ENCODE results near the gene CAPN3. TPM values are rescaled to one million over a fixed set of nuclear protein-coding genes. Genes with fewer than 3 reads are reported as not detected.
A peak's percentile ranks its signal among the peaks of the same experiment; 100 is the strongest.

Gene CAPN3
- total RNA-seq, 2 donors from 2014 or later, result 8.7 to 10.6 TPM

DNA sequence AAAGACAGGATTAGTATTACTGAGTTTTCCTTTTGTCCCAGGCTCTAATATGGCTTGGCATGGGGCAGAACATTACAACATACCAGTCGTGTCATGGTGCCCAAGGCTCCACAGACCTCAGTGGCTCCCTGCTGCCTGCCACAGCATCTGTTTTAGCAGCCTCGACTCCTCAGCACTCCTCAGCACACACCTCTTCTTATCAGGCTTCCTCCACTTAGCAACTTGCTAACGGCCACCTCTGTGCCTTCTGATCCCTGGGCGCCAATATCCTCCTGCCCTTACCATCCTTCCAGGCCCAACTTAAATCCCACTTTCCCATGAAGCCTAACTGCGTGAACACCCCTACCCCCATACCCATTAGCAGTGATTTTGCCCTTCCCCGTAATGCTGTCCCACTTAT, 6.2 kb upstream of the CAPN3 start:
- ATAC-seq, result peak in 1 of 2 donors; percentile 17
- intact Hi-C loops (cut with DNase I), result no loop called here
- no peak for DNase-seq

DNA sequence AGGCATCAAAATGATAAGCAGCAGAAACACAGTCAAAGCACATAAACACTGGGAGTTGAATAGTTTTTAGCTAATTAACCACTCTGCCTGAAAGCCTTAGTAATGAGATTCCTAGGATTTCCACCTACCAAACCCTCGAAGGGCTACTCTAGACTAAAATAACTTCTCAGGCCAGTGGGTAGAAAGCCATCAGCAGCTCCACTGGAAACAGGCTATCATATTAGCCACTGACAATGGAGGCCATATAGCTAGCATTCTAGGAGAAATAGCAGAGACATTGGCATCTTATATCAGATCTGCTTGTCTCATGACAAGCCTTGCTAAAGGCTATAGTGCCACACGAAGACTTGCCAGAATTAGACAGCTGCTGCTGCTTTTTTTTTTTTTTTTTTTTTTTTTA, 4.5 kb upstream of the CAPN3 start:
- no peak for DNase-seq
- ATAC-seq, result no peak
- intact Hi-C loops (cut with DNase I), result no loop called here

DNA sequence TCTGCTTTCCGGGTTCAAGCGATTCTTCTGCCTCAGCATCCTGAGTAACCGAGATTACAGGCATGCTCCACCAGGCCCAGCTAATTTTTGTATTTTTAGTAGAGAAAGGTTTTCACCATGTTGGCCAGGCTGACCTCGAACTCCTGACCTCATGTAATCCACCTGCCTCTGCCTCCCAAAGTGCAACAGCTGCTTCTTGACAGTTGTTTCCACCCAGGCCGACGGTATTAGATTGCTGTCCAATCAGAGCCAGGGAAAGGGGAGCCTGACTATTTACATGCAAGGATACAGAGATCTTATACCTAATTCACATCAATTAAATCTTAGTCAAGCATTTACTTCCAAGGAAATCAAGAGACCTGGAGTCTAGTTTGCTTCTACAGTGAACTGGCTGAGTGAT, 4.0 kb upstream of the CAPN3 start:
- DNase-seq (no peak), ATAC-seq (no peak)
- intact Hi-C loops (cut with DNase I), result no loop called here

DNA sequence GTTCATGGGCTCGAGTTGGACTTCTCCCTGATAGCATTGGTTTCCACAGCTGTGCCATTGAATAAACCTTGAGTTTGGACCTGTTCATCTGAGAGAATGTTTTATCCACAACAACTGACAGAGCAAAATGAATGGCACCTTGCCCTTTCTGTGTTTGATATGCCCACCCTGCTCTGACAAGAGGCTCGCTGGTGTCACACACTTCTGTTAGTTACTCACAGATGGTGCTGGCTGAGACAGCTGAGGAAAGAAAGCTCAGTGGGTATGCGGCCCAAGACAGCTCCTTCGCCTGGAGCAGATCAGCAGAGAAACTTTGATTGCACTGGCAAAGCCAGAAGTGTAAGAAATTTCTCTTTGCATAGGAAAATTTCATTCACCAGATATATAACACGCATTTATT, 2.5 kb upstream of the CAPN3 start:
- DNase-seq (no peak), ATAC-seq (no peak)
- intact Hi-C loops (cut with DNase I), result no loop called here

DNA sequence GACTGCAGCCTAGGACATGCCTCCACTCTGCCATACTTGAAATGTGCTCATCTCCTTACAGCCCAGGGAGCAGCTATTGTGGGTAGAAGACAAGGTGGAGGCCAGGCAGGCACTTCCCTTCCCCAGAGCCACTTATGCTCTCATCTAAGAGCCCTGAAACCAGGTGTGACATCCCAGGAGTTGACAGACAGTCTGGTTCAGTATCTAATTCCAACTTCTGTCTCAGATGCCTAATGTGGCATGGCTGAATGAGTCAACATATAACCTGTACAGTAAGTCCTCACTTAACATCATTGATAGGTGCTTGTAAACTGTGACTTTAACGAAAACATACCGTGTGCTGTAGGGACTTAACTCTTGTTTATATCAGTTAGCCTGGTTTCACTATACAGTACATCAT, 1.2 kb upstream of the CAPN3 start:
- DNase-seq (no peak), ATAC-seq (no peak)
- intact Hi-C loops (cut with DNase I), result no loop called here

DNA sequence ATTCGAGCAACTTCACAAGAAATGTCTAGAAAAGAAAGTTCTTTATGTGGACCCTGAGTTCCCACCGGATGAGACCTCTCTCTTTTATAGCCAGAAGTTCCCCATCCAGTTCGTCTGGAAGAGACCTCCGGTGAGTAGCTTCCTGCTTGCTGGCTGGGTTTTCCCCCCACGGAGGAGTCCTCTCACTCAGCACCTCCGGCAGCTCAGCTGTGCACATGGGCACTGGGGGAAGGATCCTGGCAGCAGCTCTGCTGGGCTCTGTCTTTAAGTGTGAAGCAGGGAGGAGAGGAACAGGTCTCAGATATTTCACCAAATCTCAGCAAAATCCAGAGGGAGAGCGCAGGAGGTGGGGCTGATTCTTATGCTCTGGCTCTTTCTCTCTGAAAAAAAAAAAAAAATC, 684 bp downstream of the CAPN3 start:
- peak; percentile 75 to 76 for ATAC-seq
- intact Hi-C loops (cut with DNase I), result no loop called here
- DNase-seq, result no peak

DNA sequence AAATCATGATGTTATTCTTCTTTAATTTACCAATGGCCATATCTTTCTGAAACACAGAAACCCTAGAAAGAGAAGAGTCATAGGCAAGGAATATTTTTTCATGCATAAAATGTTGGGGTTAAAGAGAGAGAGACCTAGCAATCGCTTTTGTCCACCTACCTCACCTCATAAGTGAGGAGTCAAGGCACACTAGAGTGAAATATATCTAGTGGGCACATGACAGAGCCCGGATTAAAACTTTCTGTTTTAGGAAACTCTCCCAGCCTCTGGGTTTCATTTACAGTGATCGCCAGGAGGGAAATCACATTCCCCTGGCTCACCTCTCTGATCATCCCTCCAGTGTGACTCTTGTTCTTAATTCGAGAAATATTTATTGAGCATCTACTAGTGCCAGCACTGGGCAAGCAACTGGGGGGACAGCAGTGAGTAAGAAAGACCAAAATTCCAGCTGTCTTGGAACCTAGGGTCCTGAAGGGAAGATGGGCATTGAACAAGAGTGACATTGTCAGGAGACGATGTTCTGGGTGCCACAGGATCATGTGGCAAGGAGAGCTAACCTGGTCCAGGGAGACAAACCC, 1.3 kb downstream of the CAPN3 start:
- intact Hi-C loops (cut with DNase I), result no loop called here
- DNase-seq, result no peak
- no peak for ATAC-seq

DNA sequence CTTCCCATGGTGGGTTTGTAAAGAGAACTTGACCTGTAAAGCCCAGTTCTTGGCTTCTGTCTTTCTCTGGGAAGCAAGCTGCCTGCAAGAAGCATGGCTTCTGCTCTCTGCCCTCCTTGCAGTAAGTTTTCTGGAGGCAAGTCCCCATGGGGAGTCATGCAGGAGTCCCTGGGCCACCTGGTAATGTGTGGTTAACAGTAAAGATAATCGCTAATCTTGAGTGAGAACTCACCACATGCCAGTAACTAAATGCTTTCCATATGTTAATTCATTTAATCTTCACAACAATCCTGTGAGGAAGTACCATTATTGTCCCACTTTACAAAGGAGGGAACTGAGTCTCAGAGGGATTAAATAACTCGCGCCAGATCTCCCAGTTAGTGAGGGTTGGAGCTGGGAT, 4.2 kb downstream of the CAPN3 start:
- intact Hi-C loops (cut with DNase I), result no loop called here
- DNase-seq, result no peak
- no peak for ATAC-seq

DNA sequence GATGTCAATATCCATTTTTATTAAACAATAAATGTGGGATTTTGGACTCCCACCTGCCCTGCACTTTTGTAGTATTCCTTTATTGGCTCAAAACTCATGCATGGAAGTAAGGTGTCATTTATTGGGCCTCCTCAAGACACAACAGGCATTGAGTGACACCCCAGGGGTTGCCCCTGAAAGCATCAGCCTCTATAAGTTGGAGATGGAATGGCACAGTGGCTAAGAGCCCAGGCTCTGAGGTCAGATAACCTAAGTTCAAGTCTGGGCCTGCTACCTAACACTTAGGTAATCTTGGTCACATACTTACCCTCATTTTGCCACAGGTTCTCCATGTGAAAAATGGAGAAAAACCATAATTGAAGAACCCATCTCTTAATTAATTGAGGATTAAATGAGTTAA, 4.6 kb downstream of the CAPN3 start:
- ATAC-seq (no peak), DNase-seq (no peak)
- intact Hi-C loops (cut with DNase I), result no loop called here

DNA sequence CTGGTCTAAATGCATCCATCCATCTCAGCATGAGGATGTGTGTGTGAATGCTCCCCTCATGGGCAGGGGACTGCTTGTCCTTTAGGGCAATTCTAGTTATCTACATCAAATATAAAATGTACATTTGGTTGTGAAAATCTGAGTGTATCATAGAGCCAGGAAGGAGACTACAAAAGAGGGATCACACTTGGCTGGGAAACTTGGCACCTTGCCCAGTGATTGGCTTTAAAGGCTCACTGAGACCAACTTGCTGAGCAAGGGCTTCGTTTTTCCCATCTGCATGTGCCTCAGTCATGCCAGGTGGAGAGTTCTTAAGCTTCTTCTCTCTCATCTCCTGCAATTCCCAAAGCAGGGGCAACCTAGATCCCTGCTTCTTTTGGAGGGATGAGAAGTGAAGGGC, 5.2 kb downstream of the CAPN3 start:
- no peak for ATAC-seq
- intact Hi-C loops (cut with DNase I), result no loop called here
- DNase-seq, result peak; percentile 58

DNA sequence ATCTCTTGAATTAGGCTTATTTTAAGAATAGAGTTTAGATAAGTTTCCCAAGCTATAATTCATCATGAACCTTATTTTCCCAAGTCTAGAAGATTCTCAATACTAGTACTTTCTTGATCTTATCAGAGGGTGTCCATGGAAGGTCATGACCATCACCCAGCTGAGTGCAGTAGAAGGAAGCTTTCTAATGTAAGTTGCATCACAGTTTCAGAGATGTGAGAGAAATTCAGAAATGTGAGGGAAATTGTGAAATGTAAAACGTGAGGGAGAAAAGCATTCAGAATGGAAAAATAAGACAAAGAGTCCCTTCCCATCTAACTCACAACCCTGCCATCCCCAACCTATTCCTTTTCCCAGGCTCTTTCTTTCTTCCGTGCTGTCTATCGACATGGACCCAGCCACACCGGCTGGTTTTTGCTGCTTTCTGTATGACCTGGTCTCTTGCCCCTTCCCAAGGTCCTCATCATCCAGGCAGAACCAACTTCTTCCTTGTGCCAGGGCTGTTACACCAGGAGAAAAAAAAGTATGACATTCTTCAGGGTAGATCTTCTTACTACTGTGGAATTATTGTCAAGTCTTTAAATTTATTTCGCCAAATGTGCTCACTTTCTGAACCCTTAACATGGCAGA, 6.7 kb downstream of the CAPN3 start:
- intact Hi-C loops (cut with DNase I), result no loop called here
- ATAC-seq (no peak), DNase-seq (no peak)

DNA sequence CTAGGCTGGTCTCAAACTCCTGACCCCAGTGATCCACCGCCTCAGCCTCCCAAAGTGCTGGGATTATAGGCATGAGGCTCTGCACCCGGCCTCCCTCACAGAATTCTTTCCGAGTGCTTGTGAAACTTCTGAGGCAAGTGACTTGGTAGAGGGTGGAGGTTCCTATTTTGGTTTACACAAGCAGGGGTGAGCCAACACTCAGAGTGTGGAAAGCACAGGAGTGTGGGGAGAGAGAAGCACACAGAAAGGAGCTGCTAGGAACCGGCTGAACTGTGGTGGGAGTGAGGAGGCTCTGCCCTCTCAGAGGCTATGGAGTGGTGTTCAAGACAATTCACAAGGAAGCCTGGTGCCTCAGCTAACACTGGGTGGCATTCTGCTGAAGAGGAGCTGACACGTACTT, 7.7 kb downstream of the CAPN3 start:
- intact Hi-C loops (cut with DNase I), result no loop called here
- ATAC-seq (peak; percentile 40 to 50), DNase-seq (no peak)

DNA sequence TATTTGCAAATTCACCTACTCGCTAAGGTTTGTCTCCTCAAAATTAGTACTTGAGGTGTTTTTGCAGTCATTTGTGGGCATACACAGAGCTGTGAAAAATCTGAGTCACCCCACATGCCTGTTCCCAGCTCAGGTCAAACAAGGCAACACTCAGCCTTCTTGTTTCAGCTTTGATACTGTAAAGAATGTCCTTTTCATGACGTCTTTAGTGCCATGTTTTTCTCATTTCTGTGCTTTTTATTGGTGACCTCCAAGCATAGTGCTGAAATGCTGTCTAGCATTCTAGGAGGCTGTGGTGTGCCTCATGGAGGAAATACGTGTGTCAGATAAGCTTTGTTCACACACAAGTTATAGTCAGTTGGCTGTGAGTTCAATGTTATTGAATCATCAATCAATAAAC, 8.8 kb downstream of the CAPN3 start:
- intact Hi-C loops (cut with DNase I), result no loop called here
- ATAC-seq, result no peak
- DNase-seq, result no peak

DNA sequence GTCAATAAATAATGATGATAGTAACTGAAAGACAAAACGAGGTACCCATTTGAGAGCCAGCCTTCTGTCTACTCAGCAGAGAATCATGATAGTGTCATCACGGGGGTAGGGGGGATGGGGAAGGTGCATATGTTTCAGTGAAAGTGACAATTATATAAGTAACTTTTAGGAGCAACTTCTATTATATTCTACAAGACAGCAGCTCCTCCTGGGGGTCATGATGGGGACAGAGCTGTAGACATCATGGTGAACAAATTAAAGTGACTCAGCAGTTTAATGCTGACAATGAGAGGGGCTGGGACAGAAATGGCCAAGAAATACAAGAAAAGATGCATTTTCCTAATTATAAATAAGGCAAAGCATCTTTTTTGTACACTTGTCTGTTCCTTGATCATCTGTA, 11.8 kb downstream of the CAPN3 start:
- intact Hi-C loops (cut with DNase I), result no loop called here
- DNase-seq, result no peak
- ATAC-seq, result no peak

DNA sequence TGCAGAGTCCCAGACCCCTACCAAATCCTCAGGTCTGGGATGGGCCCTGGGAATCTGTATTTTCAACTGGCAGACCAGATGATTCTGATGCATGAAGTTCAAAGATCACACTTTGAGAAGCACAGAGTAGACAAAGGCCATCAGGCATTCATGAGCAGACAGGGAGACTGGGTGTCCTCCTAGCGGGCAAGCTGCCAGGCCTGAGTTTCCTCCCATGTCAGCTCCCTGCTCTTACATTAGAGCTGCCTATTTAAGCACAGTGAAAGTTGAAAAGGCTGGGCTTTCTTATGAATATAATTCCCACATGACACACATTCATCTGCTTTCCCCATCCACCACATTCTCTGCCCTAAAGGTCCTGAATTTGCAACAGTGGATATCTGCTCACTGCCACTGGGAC, 14.0 kb downstream of the CAPN3 start:
- DNase-seq (peak; percentile 64), ATAC-seq (peak; percentile 49 to 73)
- intact Hi-C loops (cut with DNase I), result no loop called here

DNA sequence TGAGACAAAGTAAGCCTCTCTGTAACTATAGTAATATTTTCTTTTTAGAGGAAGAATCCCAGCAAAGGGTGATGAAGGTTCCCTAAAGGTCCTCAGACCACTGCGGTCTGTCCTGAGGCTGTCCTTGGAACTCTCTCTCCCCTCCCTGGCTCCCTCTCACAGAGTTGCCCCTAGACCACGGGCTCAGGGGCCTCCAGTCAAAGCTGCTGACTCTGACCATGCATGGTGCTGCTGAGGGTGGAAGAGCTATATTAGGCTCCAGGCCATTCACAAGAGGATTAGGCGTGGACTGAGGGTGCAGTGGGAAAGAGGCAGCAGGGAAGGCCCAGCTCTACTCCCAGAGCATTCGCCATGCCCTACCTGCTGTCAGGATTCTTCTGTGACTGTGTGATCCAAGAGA, 14.6 kb downstream of the CAPN3 start:
- intact Hi-C loops (cut with DNase I), result no loop called here
- DNase-seq (no peak), ATAC-seq (peak in 1 of 2 donors; percentile 50)

DNA sequence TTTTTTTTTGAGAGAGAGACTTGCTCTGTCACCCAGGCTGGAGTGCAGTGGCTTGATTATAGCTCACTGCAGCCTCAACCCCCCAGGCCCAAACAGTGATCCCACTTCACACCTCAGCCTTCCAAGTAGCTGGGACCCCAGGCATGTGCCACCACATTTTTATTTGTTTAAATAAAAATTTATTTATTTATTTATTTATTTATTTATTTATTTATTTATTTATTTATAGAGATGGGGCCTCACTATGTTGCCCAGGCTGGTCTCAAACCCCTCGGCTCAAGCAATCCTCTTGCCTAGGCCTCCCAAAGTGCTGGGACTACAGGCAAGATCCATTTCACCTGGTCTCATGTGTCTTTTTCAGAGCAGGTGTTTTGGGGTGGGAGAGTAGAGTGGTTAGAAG, 15.5 kb downstream of the CAPN3 start:
- intact Hi-C loops (cut with DNase I), result no loop called here
- no peak for DNase-seq
- ATAC-seq, result no peak

DNA sequence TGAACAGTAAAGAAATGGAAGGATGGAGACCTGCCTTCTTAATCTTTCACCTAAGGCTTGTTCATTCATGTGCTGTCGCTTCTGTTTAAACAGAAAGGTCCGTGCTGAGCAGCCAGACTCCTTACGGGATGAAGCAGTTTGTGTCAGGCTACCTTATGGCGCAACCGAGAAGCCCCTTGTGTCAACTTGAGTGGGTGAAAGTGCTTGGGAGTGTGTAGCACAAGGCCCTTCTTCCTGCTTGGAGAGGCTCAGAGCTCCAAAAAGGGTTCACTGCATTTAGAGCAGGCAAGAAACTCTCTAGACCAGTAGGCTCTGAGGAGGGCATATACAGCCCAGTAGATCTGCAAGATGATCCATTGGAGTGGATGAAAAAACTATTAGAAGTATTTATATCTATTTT, 16.0 kb downstream of the CAPN3 start:
- DNase-seq, result no peak
- intact Hi-C loops (cut with DNase I), result no loop called here
- ATAC-seq, result no peak

DNA sequence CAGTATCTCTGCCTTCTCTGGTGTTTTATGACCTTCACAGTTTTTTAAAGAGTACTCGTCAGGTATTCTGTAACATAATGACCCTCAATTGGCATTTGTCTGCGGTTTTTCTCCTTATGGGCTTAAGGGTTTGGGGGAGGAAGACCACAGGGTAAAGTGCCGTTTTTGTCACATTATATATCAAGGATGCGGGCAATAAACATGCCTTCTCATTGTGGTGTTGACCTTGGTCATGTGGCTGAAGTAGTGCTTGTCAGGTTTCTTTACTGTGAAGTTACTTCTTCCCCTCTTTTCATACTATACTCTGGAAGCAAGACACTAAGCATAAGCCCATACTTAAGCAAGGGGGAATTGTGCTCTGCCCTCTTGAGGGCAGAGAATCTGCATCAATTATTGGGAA, 16.6 kb downstream of the CAPN3 start:
- DNase-seq (no peak), ATAC-seq (no peak)
- intact Hi-C loops (cut with DNase I), result no loop called here

DNA sequence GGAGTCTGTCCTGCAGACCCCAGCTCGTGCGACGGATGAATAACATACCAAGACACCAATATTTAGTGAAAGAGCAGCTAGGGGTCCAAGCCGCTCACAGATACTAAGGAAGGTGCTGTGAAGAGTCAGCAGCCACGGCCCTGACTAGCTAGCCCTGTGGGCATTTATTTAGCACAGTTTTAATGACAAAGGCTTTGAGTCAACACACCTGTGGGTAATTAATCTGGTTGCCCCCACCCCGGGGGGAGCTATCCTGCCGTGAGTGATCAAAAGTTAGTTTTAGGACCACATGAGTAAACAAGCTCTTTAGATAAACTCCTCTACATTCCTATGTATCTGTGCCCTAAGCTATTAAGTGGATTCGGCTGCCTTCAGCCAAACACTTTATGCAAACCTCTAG, 18.7 kb downstream of the CAPN3 start:
- intact Hi-C loops (cut with DNase I), result no loop called here
- ATAC-seq (no peak), DNase-seq (no peak)

DNA sequence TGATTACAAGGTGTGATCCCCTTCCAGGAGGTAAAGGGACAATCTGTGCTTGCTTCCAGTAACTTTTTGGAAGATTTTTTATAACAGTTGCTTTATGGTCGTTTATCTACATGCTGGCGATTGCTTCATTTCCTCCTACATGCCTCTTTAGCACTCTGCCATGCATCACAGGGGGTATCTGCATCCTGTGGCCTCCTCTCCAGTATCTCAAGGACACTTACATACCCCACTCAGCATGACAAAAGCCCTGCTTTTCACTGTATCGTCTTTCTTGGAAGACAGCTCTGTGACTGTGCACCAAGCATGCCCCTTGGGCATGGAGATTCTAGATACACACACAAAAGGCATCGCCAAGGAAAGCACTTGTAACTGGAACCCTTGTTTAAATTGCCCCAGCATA, 25.3 kb downstream of the CAPN3 start:
- intact Hi-C loops (cut with DNase I), result no loop called here
- no peak for ATAC-seq

More for the DNA sequence above, 25.3 kb downstream of the CAPN3 start:
- no peak for DNase-seq
